Panc1 (cell line): ENCODE data around the gene PRAMEF11. TPM values are rescaled to one million over a fixed set of nuclear protein-coding genes. Genes with fewer than 3 reads are reported as not detected.
"Not testable (repeated sequence)": the region's sequence is repeated elsewhere in the genome, so short reads cannot be mapped to it uniquely, and the experiment has no call there.

Experiments
- ATAC-seq: fragments of 200-7000 bp; cut with Tn5 transposase; 2 replicates; pipeline ENCODE4 v1.9.1; 2020; ENCODE audit warnings: mild to moderate bottlenecking, moderate library complexity
- Bru-seq: library from RNA; stranded (reverse); fragments of 400-500 nt; gene quantifications from one replicate; lab custom pipeline; 2021; lab: Mats Ljungman, UMichigan
- BruChase-seq, 2 experiments: library from RNA; stranded (reverse); fragments of 400-500 nt; gene quantifications; one replicate each; lab custom pipeline; 2021; lab: Mats Ljungman, UMichigan
- BruUV-seq: library from RNA; stranded (reverse); fragments of 400-500 nt; replicated peaks from 2 replicates; lab custom pipeline; 2021; lab: Mats Ljungman, UMichigan
- CTCF ChIA-PET: fragments of 300-600 bp; sonication (Branson Sonifier 250); formaldehyde crosslinking; loops from one replicate; lab custom pipeline; 2022; ENCODE audit warnings: antibody characterized with exemption; lab: Charles Lee
- POLR2A ChIA-PET: fragments of 300-600 bp; sonication (Branson Sonifier 250); formaldehyde crosslinking; loops from one replicate; lab custom pipeline; 2022; ENCODE audit warnings: antibody characterized with exemption; lab: Charles Lee
- DNase-seq: peaks from one replicate; pipeline ENCODE4 v3.0.0-alpha.2; 2010; ENCODE audit warnings: low read depth, low spot score
- H3K27ac ChIP-seq: 2 replicates; pipeline ENCODE4 v1.5.1; 2011; ENCODE audit warnings: mild to moderate bottlenecking, low read length, inconsistent platforms
- H3K27me3 ChIP-seq: fragments of 200-500 bp; sonication (Bioruptor generic); 2 replicates; pipeline ENCODE4 v1.6.0; 2014; ENCODE audit warnings: low read length, inconsistent platforms; ENCODE audit not compliant: control insufficient read depth, insufficient read depth
- H3K36me3 ChIP-seq: fragments of 200-500 bp; sonication (Bioruptor generic); 2 replicates; pipeline ENCODE4 v1.5.1; 2014; ENCODE audit warnings: inconsistent platforms, mild to moderate bottlenecking, low read length, moderate library complexity; ENCODE audit not compliant: control insufficient read depth, insufficient read depth
- H3K4me1 ChIP-seq: 2 replicates; pipeline ENCODE4 v1.5.1; 2011; ENCODE audit warnings: inconsistent platforms, mild to moderate bottlenecking, low read length, moderate library complexity; ENCODE audit not compliant: control insufficient read depth, insufficient read depth
- H3K4me3 ChIP-seq, 2 experiments: 2 replicates each; pipeline ENCODE4 v1.5.1; 2011 to 2012; ENCODE audit warnings: low read depth in 2 of 2, low read length in 2 of 2, mild to moderate bottlenecking in 2 of 2, inconsistent platforms in 1 of 2, moderate library complexity in 1 of 2
- H3K9me3 ChIP-seq: fragments of 200-500 bp; sonication (Bioruptor generic); 2 replicates; pipeline ENCODE4 v1.5.1; 2014; ENCODE audit warnings: low read depth, mild to moderate bottlenecking, inconsistent platforms, low read length, moderate library complexity; ENCODE audit not compliant: control insufficient read depth, insufficient read depth
- CTCF ChIP-seq: fragments of 450-650 bp; IDR thresholded peaks from 2 replicates; pipeline ENCODE4 v1.5.1; 2017; ENCODE audit warnings: mild to moderate bottlenecking
- POLR2AphosphoS5 ChIP-seq: IDR thresholded peaks from 2 replicates; pipeline ENCODE4 v1.6.1; 2012; ENCODE audit warnings: mild to moderate bottlenecking, low read depth, low read length, moderate library complexity
- REST ChIP-seq, 2 experiments: IDR thresholded peaks; 2 replicates each; pipeline ENCODE4 v1.6.1; 2011 to 2012; ENCODE audit warnings: low read depth in 2 of 2, control low read depth in 1 of 2, low read length in 1 of 2, mild to moderate bottlenecking in 1 of 2, moderate library complexity in 1 of 2; ENCODE audit not compliant: insufficient read depth in 1 of 2
- SIN3A ChIP-seq: IDR thresholded peaks from 2 replicates; pipeline ENCODE4 v1.6.1; 2012; ENCODE audit warnings: low read depth, mild to moderate bottlenecking, low read length, moderate library complexity, borderline replicate concordance; ENCODE audit not compliant: insufficient read depth
- TCF7L2 ChIP-seq: IDR thresholded peaks from 2 replicates; pipeline ENCODE4 v1.6.1; 2011; ENCODE audit warnings: mild to moderate bottlenecking, low read depth, low read length, inconsistent platforms
- in situ Hi-C: cut with HindIII; loops from 2 replicates; pipeline ENCODE4 v1.10.0; 2016; ENCODE audit warnings: low sequenced_read_pairs, low pct_unique_long_range_greater_than_20kb
- intact Hi-C: fragments of 100-400 bp; cut with micrococcal nuclease; formaldehyde crosslinking; loops from one replicate; pipeline ENCODE4 v1.10.0; 2022; ENCODE audit not compliant: unreplicated experiment
- long read RNA-seq: library from polyadenylated mRNA; unstranded; transcript quantifications from one replicate; pipeline ENCODE4 v2.0.0, GENCODE V29; 2021; ENCODE audit not compliant: unreplicated experiment
- polyA plus RNA-seq: library from polyadenylated mRNA; unstranded; fragments of >200 nt; gene quantifications from one replicate; pipeline ENCODE4 v1.2.1, GENCODE V29; 2012; ENCODE audit warnings: missing spikeins; ENCODE audit not compliant: insufficient read length
- total RNA-seq: library from RNA; stranded (reverse); gene quantifications from one replicate; pipeline ENCODE4 v1.2.1, GENCODE V29; 2021; ENCODE audit not compliant: unreplicated experiment

Gene PRAMEF11
- not detected for total RNA-seq
- not detected for polyA plus RNA-seq
- not detected for Bru-seq, nascent RNA
- not detected for BruChase-seq, experiment 1, labeled RNA remaining after a 2-hour chase
- not detected for BruChase-seq, experiment 2, labeled RNA remaining after a 6-hour chase
- long read RNA-seq, result 0 reads

- in situ Hi-C loops, H3K4me1 ChIP-seq, DNase-seq, intact Hi-C loops, BruUV-seq, H3K27ac ChIP-seq, ATAC-seq, H3K9me3 ChIP-seq, H3K27me3 ChIP-seq, POLR2A ChIA-PET, H3K36me3 ChIP-seq, H3K4me3 ChIP-seq: not testable (repeated sequence)
- CTCF ChIA-PET, result interaction anchor here (0.6 kb wide), 1 partner anchor 183 kb away, joined by 5 read pairs; no protein-coding TSS in a partner anchor
Measured at GRCh38 chr1:12831310-12831709, at the start of gene PRAMEF11. TSS of gene PRAMEF11 (minus strand) at chr1:12831410. CDS start at chr1:12828789, 2,621 bp downstream.

DNA sequence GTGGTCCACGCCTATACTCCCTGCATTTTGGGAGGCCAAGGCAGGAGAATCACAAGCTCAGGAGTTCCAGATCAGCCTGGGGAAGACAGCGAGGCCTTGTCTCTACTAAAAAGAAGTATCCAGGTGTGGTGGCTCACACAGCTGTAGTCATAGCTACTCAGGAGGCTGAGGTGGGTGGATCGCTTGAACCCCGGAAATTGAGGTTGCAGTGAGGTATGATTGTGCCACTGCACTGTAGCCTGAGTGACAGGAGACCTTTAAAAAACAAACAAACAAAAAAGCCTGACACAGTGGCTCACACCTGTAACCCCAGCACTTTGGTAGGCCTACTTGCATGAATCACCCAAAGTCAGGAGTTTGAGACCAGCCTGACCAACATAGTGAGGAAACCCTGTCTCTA is 47.2 kb upstream of the PRAMEF11 start:
- H3K4me3 ChIP-seq, in situ Hi-C loops, H3K27ac ChIP-seq, intact Hi-C loops, H3K36me3 ChIP-seq, H3K4me1 ChIP-seq, H3K9me3 ChIP-seq, POLR2A ChIA-PET, ATAC-seq, DNase-seq, CTCF ChIA-PET, H3K27me3 ChIP-seq, BruUV-seq: not testable (repeated sequence)

DNA sequence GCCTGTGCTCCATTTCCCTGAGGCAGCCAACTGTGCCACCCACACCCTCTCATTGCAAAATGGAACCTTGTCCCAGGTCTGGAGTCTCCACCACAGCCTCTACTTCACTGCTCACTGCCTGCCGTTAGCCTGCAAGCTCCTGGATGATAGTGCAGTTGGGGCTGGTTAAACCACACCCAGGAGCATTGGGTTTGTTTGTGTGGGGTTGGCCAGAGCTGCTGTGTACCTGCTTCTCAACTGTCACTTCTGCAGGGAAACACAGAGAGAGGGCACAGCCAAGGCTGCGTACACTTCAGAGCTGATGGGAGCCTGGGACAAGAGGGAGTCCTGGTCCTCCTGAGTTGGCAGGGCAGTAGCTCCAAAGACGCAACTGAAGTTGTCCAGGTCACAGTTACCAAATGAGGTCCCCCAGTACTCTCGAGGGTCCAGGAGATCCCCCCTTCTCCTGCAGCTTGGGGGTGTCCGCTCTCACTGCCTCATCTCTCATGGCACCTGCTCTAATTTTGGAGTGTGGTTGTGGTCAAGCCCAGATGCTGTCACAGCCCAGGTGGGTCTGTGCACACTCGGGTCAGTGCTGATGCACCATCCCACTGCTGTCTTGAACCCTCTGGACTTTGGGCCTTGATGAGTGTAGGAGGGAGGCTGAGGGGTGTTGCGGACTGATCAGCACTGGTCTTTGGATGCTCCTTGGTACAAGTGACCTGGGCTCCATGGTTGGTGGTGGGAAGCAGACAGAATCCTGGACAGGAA is 32.1 kb upstream of the PRAMEF11 start:
- H3K4me1 ChIP-seq, in situ Hi-C loops, H3K27ac ChIP-seq, ATAC-seq, intact Hi-C loops, CTCF ChIA-PET, H3K9me3 ChIP-seq, POLR2A ChIA-PET, BruUV-seq, H3K4me3 ChIP-seq, H3K36me3 ChIP-seq, DNase-seq, H3K27me3 ChIP-seq: not testable (repeated sequence)

- CTCF ChIA-PET, intact Hi-C loops, in situ Hi-C loops, H3K36me3 ChIP-seq, BruUV-seq, ATAC-seq, H3K4me1 ChIP-seq, H3K9me3 ChIP-seq, H3K27ac ChIP-seq, H3K27me3 ChIP-seq, DNase-seq, POLR2A ChIA-PET, H3K4me3 ChIP-seq: not testable (repeated sequence)
Measured at GRCh38 chr1:12856786-12857185, 25.6 kb upstream of the PRAMEF11 start, which contains the start of gene PRAMEF2. TSS of gene PRAMEF2 (plus strand) at chr1:12857086. CDS start at chr1:12859010, 1,924 bp downstream.

DNA sequence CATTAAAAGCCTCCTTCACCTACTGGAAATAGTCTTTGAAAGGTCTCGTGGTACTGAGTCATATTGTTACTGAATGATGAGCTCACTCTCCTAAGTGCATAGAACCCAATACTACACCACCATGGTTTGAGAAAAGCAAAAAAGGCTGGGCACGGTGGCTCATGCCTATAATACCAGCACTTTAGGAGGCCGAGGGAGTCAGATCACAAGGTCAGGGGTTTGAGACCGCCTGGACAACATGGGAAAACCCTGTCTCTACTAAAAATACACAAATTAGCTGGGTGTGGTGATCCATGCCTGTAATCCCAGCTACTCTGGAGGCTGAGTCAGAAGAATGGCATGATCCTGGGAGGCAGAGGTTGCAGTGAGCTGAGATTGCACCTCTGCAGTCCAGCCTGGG is 20.6 kb upstream of the PRAMEF11 start:
- ATAC-seq (peak; percentile 53; the same call in 1 of the 2 replicates), DNase-seq (peak; percentile 41)
- intact Hi-C loops, result no loop called here
- BruUV-seq, result no TSS peak
- no peaks in the 10 kb centered on the region for H3K4me1 ChIP-seq
- no peaks in the 10 kb centered on the region; the same call in 1 of the 2 replicates for H3K9me3 ChIP-seq
- TF ChIP-seq TCF7L2 (no peak), REST (IDR thresholded peaks at IDR 0.05; ENCODE audit: insufficient read depth in 1 of 2, low read depth in 2 of 2, low read length in 1 of 2) (no peak), POLR2AphosphoS5 (no peak), SIN3A (no peak), CTCF (no peak)
- CTCF ChIA-PET, result no interaction called here
- no peak overlapping the region for H3K27ac ChIP-seq
- H3K27me3 ChIP-seq, result no peaks in the 10 kb centered on the region
- POLR2A ChIA-PET, result no interaction called here
- H3K36me3 ChIP-seq, result no peaks in the 10 kb centered on the region
- H3K4me3 ChIP-seq, result no peak overlapping the region
- in situ Hi-C loops, result no loop called here
